Neural cell (in vitro differentiated cells): ENCODE results near the gene TNKS2.

Source experiments
- CTCF ChIP-seq: fragments of 450-650 bp; IDR thresholded peaks from 2 replicates; pipeline ENCODE4 v1.5.1; 2014; ENCODE audit warnings: antibody characterized with exemption, mild to moderate bottlenecking, moderate library complexity; ENCODE audit not compliant: poor library complexity, severe bottlenecking
- EP300 ChIP-seq: fragments of 450-650 bp; conservative IDR thresholded peaks from 2 replicates; pipeline ENCODE4 v1.6.1; 2014; ENCODE audit warnings: antibody characterized with exemption, mild to moderate bottlenecking, moderate library complexity; ENCODE audit not compliant: poor library complexity, severe bottlenecking
- EZH2 ChIP-seq: fragments of 200-600, 300-800 bp; shearing (Covaris generic), sonication (generic); IDR thresholded peaks from 2 replicates; pipeline ENCODE4 v1.6.1; 2014; ENCODE audit warnings: antibody characterized with exemption, low read length, borderline replicate concordance, mild to moderate bottlenecking; ENCODE audit not compliant: insufficient read depth, poor library complexity, severe bottlenecking
- MXI1 ChIP-seq: fragments of 450-650 bp; conservative IDR thresholded peaks from 2 replicates; pipeline ENCODE4 v1.6.1; 2014; ENCODE audit warnings: antibody characterized with exemption, mild to moderate bottlenecking; ENCODE audit not compliant: poor library complexity, severe bottlenecking
- POLR2AphosphoS5 ChIP-seq: IDR thresholded peaks from 2 replicates; pipeline ENCODE4 v1.6.1; 2012
- RAD21 ChIP-seq: fragments of 450-650 bp; conservative IDR thresholded peaks from 2 replicates; pipeline ENCODE4 v1.6.1; 2014; ENCODE audit warnings: antibody characterized with exemption, mild to moderate bottlenecking, moderate library complexity
- SMC3 ChIP-seq: fragments of 450-650 bp; conservative IDR thresholded peaks from 2 replicates; pipeline ENCODE4 v1.6.1; 2014; ENCODE audit warnings: antibody characterized with exemption, mild to moderate bottlenecking, moderate library complexity; ENCODE audit not compliant: poor library complexity
- TAF1 ChIP-seq: IDR thresholded peaks from 2 replicates; pipeline ENCODE4 v1.6.1; 2012; ENCODE audit warnings: low read depth
- TF ChIP-seq, protein P1 (sequence below): IDR thresholded peaks from 2 replicates; pipeline ENCODE4 v1.6.1; 2012; ENCODE audit warnings: borderline replicate concordance

GRCh38 chr10:91875156-91875555, 76.9 kb downstream of the TNKS2 start:
- TF ChIP-seq SMC3 (no peak), CTCF (no peak), POLR2AphosphoS5 (no peak), TAF1 (no peak), EZH2 (no peak), RAD21 (no peak), EP300 (no peak), MXI1 (no peak)
- TF ChIP-seq, protein P1, sequence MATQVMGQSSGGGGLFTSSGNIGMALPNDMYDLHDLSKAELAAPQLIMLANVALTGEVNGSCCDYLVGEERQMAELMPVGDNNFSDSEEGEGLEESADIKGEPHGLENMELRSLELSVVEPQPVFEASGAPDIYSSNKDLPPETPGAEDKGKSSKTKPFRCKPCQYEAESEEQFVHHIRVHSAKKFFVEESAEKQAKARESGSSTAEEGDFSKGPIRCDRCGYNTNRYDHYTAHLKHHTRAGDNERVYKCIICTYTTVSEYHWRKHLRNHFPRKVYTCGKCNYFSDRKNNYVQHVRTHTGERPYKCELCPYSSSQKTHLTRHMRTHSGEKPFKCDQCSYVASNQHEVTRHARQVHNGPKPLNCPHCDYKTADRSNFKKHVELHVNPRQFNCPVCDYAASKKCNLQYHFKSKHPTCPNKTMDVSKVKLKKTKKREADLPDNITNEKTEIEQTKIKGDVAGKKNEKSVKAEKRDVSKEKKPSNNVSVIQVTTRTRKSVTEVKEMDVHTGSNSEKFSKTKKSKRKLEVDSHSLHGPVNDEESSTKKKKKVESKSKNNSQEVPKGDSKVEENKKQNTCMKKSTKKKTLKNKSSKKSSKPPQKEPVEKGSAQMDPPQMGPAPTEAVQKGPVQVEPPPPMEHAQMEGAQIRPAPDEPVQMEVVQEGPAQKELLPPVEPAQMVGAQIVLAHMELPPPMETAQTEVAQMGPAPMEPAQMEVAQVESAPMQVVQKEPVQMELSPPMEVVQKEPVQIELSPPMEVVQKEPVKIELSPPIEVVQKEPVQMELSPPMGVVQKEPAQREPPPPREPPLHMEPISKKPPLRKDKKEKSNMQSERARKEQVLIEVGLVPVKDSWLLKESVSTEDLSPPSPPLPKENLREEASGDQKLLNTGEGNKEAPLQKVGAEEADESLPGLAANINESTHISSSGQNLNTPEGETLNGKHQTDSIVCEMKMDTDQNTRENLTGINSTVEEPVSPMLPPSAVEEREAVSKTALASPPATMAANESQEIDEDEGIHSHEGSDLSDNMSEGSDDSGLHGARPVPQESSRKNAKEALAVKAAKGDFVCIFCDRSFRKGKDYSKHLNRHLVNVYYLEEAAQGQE = no peak
